SK-N-DZ (cell line): Measurements from ENCODE around the gene CTNND1.

Experiments
- DNase-seq: peaks from one replicate; pipeline ENCODE4 v3.0.0-alpha.2; 2015; ENCODE audit warnings: low spot score
- small RNA-seq, 2 experiments: library from RNA; depleted of rRNA; stranded (forward); fragments of <200 nt; gene quantifications; one replicate each; pipeline ENCODE3, GENCODE V24; 2014

The CTNND1 gene

DNA sequence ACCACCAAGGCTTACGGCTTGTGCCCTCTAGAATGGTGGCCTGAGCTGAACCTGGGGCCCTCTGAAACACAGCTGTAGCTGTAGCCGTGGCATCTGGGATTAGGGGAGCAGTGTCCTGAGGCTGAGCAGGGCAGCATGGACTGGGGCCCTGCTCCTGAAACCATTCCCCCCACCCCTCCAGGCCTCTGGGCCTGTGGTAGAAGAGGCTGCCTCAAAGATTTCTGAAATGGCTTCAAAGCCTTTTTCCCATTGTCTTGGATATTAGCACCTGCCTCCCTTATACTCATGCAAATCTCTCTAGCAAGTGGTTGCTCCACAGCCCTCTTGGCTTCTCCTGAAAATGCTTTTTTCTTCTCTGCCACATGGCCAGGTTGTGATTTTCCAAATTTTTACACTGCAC, 106.9 kb downstream of the CTNND1 start:
- no peak for DNase-seq

Small RNA genes lying within 50 kb of the gene (small RNA-seq; reads per million reads assigned to genes)
- 0 reads per million in 2 experiments for gene AP001931.1
- gene TMX2-CTNND1 = 0 reads per million in 2 experiments
